Psoas muscle (tissue), 8 donors: ENCODE results near the gene KCNJ12. TPM values are rescaled to one million over a fixed set of nuclear protein-coding genes. Genes with fewer than 3 reads are reported as not detected.

Experiments
- ATAC-seq, 4 donors: fragments of 200-7000 bp; cut with Tn5 transposase; one replicate each; pipeline ENCODE4 v1.9.1; 2020; ENCODE audit warnings: moderate library complexity in 3 of 4, mild to moderate bottlenecking in 2 of 4
- DNase-seq, 2 donors: peaks; one replicate each; pipeline ENCODE4 v3.0.0-alpha.2; 2020
- H3K27ac ChIP-seq: fragments of 200-600 bp; one replicate; pipeline ENCODE4 v1.8.0; 2022
- H3K27me3 ChIP-seq, 3 donors: fragments of 200-600 bp in 1 of 3; one replicate each; pipeline versions ENCODE4 v1.6.1 to v1.8.0; 2013 to 2022; ENCODE audit warnings: low read length in 2 of 3, mild to moderate bottlenecking in 2 of 3, moderate library complexity in 1 of 3; ENCODE audit not compliant: insufficient read depth in 3 of 3
- H3K36me3 ChIP-seq, 2 donors: fragments of 200-600 bp in 1 of 2; one replicate each; pipeline versions ENCODE4 v1.6.1 to v1.8.0; 2013 to 2022; ENCODE audit warnings: low read depth in 1 of 2, mild to moderate bottlenecking in 1 of 2, moderate library complexity in 1 of 2; ENCODE audit not compliant: insufficient read depth in 1 of 2
- H3K4me1 ChIP-seq: fragments of 200-600 bp; one replicate; pipeline ENCODE4 v1.8.0; 2022
- H3K4me3 ChIP-seq: fragments of 200-600 bp; one replicate; pipeline ENCODE4 v1.8.0; 2022; ENCODE audit warnings: mild to moderate bottlenecking
- H3K9me3 ChIP-seq: fragments of 200-600 bp; one replicate; pipeline ENCODE4 v1.8.0; 2022
- WGBS, 3 donors: extraction: QIAGEN DNeasy Blood & Tissue Kit; methylation state at CpG; one replicate each; pipeline versions ENCODE4 v1.1.6 to v1.1.7; 2013; 5-methylcytosine and 5-hydroxymethylcytosine counted together
- intact Hi-C, 2 donors: fragments of 100-400 bp; cut with DNase I; formaldehyde crosslinking; loops; one replicate each; pipeline versions ENCODE4 v1.11.0 to v1.14.2; 2022
- polyA plus RNA-seq, 3 donors: library from polyadenylated mRNA; stranded (reverse); fragments of 200-250 nt; gene quantifications; one replicate each; pipeline ENCODE4 v1.2.3, GENCODE V29; 2013
- total RNA-seq, 4 donors: library from RNA; stranded (reverse); fragmentation: NEBNext Ultra II Directional in 2 of 4; extraction: Animal tissue kit (Norgen Biotek cat#: 25700) in 2 of 4; gene quantifications; one replicate each; pipeline versions ENCODE4 v1.2.1 to v1.2.4, GENCODE V29; 2021 to 2023
- TF ChIP-seq, protein P1 (sequence below): fragments of 200-600 bp; IDR thresholded peaks from one replicate; pipeline ENCODE4 v1.8.0; 2022; ENCODE audit warnings: antibody characterized with exemption
- donor health status: healthy with polysubstance abuse.
- donor health status: DM: no; HTN: no; CAD: no; lungs with moderate emphysema.
- donor health status: Bipolar disorder and iron deficiency.
- donor health status: healthy.
- donor health status: DM: yes; HTN: yes; CAD: no.
- donor health status: DM: no; HTN: no; CAD: no.
- donor health status: DM: no; HTN: no; CAD: no.
- donor health status: DM: yes; HTN: yes; CAD: no.

The KCNJ12 gene
- total and polyA plus RNA-seq, 7 donors, result 5.2 to 42.7 (median 19.3) TPM

DNA sequence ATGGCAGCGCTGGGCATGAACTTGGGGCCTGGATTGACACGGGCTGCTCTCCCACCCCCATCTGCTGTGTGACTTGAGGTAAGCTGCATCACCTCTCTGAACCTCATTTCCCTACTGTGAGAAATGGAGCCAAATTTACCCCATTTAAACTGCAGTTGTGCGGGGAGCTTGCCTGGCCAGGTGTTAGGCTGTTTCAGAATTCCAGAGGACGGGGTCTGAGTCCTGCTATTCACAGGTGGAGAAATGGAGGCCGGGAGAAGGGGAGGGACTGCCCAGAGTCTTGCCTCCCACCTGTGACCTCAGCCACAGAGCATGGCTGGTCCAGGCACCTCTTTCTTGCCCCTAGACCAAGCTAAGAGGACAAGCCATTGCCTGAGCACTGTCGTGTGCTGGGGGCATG lies 12.8 kb downstream of the KCNJ12 start:
- intact Hi-C loops, result no loop called here
- DNase-seq (no peak), ATAC-seq (no peak)
- Histone ChIP-seq H3K27me3 (no peaks in the 10 kb centered on the region), H3K9me3 (no peaks in the 10 kb centered on the region), H3K27ac (no peak overlapping the region), H3K4me1 (peaks cover 9% of the 10 kb centered on the region), H3K36me3 (no peaks in the 10 kb centered on the region), H3K4me3 (no peak overlapping the region)
- WGBS, 3 donors, result 90 to 93% (median 91%) methylated on average over 6 of the region's 6 CpGs
- TF ChIP-seq, protein P1, sequence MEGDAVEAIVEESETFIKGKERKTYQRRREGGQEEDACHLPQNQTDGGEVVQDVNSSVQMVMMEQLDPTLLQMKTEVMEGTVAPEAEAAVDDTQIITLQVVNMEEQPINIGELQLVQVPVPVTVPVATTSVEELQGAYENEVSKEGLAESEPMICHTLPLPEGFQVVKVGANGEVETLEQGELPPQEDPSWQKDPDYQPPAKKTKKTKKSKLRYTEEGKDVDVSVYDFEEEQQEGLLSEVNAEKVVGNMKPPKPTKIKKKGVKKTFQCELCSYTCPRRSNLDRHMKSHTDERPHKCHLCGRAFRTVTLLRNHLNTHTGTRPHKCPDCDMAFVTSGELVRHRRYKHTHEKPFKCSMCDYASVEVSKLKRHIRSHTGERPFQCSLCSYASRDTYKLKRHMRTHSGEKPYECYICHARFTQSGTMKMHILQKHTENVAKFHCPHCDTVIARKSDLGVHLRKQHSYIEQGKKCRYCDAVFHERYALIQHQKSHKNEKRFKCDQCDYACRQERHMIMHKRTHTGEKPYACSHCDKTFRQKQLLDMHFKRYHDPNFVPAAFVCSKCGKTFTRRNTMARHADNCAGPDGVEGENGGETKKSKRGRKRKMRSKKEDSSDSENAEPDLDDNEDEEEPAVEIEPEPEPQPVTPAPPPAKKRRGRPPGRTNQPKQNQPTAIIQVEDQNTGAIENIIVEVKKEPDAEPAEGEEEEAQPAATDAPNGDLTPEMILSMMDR, result no peak

DNA sequence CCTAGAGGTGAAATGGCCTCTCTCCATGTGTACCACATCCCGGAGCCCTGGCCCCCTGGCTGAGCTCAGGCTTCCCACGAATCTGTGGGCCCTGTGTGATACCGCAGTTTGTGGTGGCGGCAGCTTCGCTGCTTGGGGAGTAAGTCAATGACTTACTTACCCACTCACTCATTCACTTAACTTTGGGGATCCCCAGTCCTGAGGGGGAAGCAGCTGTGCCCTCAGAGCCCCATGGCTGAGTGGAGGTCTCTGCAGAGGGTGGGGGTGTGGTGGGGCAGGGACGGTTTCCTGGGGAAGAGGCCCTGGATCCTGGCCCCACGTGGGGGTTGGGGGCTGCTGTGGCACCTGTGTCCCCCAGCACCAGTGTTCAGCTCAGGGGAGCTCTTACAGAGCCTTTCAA lies 13.2 kb downstream of the KCNJ12 start:
- TF ChIP-seq, protein P1, result no peak
- DNase-seq (no peak), ATAC-seq (no peak)
- H3K4me1 ChIP-seq, result peaks cover 9% of the 10 kb centered on the region
- 82 to 83% (median 82%) methylated on average over 7 of the region's 7 CpGs for WGBS, 3 donors
- no peaks in the 10 kb centered on the region for H3K9me3 ChIP-seq
- no peaks in the 10 kb centered on the region for H3K27me3 ChIP-seq
- intact Hi-C loops, result no loop called here
- no peaks in the 10 kb centered on the region for H3K36me3 ChIP-seq
- H3K27ac ChIP-seq, result no peak overlapping the region
- no peak overlapping the region for H3K4me3 ChIP-seq

DNA sequence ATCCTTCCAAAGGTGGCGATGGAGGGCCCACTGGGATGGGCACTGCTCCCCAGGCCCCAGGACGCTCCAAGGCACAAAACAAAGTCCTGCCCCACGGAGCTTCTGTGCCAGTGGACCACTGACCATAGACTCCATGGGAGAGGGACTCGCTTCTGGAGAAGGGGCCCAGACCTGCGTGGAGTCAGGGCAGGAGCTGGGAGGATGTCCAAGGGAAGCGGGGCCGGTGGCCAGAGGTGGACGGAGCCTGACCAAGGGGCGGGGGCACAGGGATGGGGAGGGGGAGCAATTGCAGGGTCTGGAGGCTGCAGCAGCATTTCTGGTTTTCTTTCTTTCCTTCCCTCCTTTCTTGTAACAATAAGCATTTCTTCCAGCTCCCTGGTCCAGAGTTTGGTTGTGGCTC lies 14.1 kb downstream of the KCNJ12 start:
- Histone ChIP-seq H3K27ac (no peak overlapping the region), H3K9me3 (no peaks in the 10 kb centered on the region), H3K36me3 (no peaks in the 10 kb centered on the region), H3K27me3 (no peaks in the 10 kb centered on the region), H3K4me3 (no peak overlapping the region), H3K4me1 (peaks cover 9% of the 10 kb centered on the region)
- intact Hi-C loops, result loop anchor here in 1 of 2 donors (10.0 kb wide), 2 partner anchors 55 to 385 kb away; no protein-coding TSS in a partner anchor
- ATAC-seq, result no peak
- DNase-seq, result no peak
- TF ChIP-seq, protein P1, result no peak
- 79 to 83% (median 83%) methylated on average over 9 of the region's 9 CpGs for WGBS, 3 donors

DNA sequence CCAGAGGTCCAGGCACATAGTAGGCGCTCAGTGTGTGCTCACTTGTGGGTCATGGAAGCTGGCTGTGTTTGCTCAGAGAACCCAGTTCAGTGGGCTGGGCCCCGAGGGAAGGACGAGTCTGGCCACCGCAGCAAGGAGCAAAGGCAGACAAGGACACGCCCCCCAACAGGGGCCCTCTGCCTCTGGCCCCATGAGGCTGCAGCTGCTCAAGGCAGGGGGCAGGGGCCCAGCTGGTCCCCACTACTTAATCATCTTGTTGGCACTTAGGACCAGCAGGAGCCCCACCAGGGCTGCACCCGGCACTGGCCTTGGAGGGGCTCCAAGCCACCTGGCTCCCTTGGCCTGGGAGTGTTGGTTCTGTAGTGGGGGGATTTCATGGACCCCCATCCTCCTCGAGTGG lies 16.1 kb downstream of the KCNJ12 start:
- WGBS, 3 donors, result 45 to 52% (median 46%) methylated on average over 7 of the region's 7 CpGs
- Histone ChIP-seq H3K4me3 (no peak overlapping the region), H3K27me3 (no peaks in the 10 kb centered on the region), H3K27ac (no peak overlapping the region), H3K9me3 (no peaks in the 10 kb centered on the region), H3K4me1 (peaks cover 17% of the 10 kb centered on the region), H3K36me3 (no peaks in the 10 kb centered on the region)
- ATAC-seq (no peak), DNase-seq (no peak)
- TF ChIP-seq, protein P1, result no peak
- intact Hi-C loops, result loop anchor here in 1 of 2 donors (10.0 kb wide), 2 partner anchors 53 to 387 kb away; no protein-coding TSS in a partner anchor

DNA sequence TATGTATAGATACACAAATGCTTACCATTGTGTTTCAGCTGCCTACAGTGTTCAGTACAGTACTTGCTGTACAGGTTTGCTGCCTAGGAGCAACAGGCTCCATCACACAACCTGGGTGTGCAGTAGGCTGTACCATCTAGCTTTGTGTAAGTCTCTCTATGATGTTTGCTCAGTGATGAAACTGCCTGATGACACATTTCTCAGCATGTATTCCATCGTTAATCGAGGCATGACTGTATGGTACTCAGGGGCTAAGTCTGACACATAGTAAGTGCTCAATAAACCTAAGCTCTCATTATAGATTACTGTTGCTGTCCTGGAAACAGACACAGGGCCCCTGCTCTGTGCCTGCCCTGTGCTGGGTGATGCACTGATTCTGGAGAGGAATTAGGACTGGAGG lies 18.1 kb downstream of the KCNJ12 start:
- ATAC-seq (no peak), DNase-seq (no peak)
- no peak overlapping the region for H3K4me3 ChIP-seq
- intact Hi-C loops, result loop anchor here in 1 of 2 donors (10.0 kb wide), 2 partner anchors 51 to 389 kb away; no protein-coding TSS in a partner anchor
- no peaks in the 10 kb centered on the region for H3K36me3 ChIP-seq
- H3K4me1 ChIP-seq, result peaks cover 15% of the 10 kb centered on the region
- 80 to 89% (median 85%) methylated on average over 2 of the region's 2 CpGs for WGBS, 3 donors
- no peaks in the 10 kb centered on the region for H3K27me3 ChIP-seq
- H3K9me3 ChIP-seq, result no peaks in the 10 kb centered on the region
- H3K27ac ChIP-seq, result no peak overlapping the region
- TF ChIP-seq, protein P1, result no peak
